ENCODE results near the gene RHEB. TPM values are rescaled to one million over a fixed set of nuclear protein-coding genes. Genes with fewer than 3 reads are reported as not detected.

The RHEB gene
- total and polyA plus RNA-seq, 2 of the 13 experiments (the other 11 are each of a cell fraction or from before 2014, with no cell fraction given), result 55.0 to 77.6 TPM

GRCh38 chr7:151459726-151460473 is 59.8 kb downstream of the RHEB start (continued):
- TF ChIP-seq TBL1XR1 (IDR thresholded peaks at IDR 0.05; ENCODE audit: borderline replicate concordance, low read length, partially characterized antibody), result no peak

- ATAC-seq, result no peak
- Histone ChIP-seq H3K4me1 (ENCODE audit: insufficient read depth, low read length) (peaks cover 19% of the 10 kb centered on the region), H3K36me3 (replicated peaks in 1 of 2; ENCODE audit: control insufficient read depth in 1 of 2, insufficient read depth in 2 of 2, low read length in 2 of 2) (no peaks in the 10 kb centered on the region), H3K4me3 (replicated peaks in 1 of 3; ENCODE audit: insufficient read depth in 1 of 3, low read depth in 2 of 3, low read length in 3 of 3) (no peak overlapping the region), H3K9ac (ENCODE audit: insufficient read depth, low read depth, low read length) (no peak overlapping the region), H2AFZ (ENCODE audit: low read length) (no peak overlapping the region), H3K79me2 (ENCODE audit: insufficient read depth, low read length) (no peaks in the 10 kb centered on the region), H3K27ac (ENCODE audit: extremely low read length, insufficient read depth, low read length) (no peak overlapping the region), H3K9me3 (ENCODE audit: low read length) (peaks cover 5% of the 10 kb centered on the region), H4K20me1 (ENCODE audit: insufficient read depth, low read length) (no peaks in the 10 kb centered on the region), H3K27me3 (ENCODE audit: control insufficient read depth in 1 of 2, insufficient read depth in 2 of 2, low read length in 2 of 2) (peaks cover 6 to 47% of the 10 kb centered on the region in 2 experiments; a peak in 3 of 5 replicates), H3K4me2 (ENCODE audit: low read depth, low read length) (no peak overlapping the region)
- ChIA-PET POLR2A (no interaction called here), CTCF (ENCODE audit: low intra/inter-chr PET ratio, low total read pairs) (no interaction called here)
- intact Hi-C loops (cut with micrococcal nuclease; ENCODE audit: unreplicated experiment), result no loop called here
- in situ Hi-C loops (cut with HindIII; ENCODE audit: extremely low pct_ligation_motif_present, low pct_unique_long_range_greater_than_20kb), result no loop called here
- DNase-seq (ENCODE audit: low spot score), result no peak
- TF ChIP-seq IRF1 (CRISPR knock-in tag; IDR thresholded peaks at IDR 0.05; ENCODE audit: low read depth), result no peak
- TF ChIP-seq KLF9 (CRISPR knock-in tag; IDR thresholded peaks at IDR 0.05; ENCODE audit: low read depth), result no peak
- TF ChIP-seq TOPORS (CRISPR knock-in tag; IDR thresholded peaks at IDR 0.05), result no peak
- TF ChIP-seq NPAS2 (CRISPR knock-in tag; IDR thresholded peaks at IDR 0.05; ENCODE audit: borderline replicate concordance), result no peak
- TF ChIP-seq ZSCAN9 (CRISPR knock-in tag; IDR thresholded peaks at IDR 0.05; ENCODE audit: borderline replicate concordance), result no peak
- TF ChIP-seq ATAD3A (CRISPR knock-in tag; IDR thresholded peaks at IDR 0.05), result no peak
- 51% methylated on average over 6 of the region's 6 CpGs for WGBS (ENCODE audit: low lambda C conversion rate)
- FAIRE-seq, result no peak
- BruUV-seq (replicated peaks), result no TSS peak
Observed at GRCh38 chr7:151457534-151457933, 62.2 kb downstream of the RHEB start.

Measured in HepG2 (cell line).